ENCODE data around the gene STRIP1.

The STRIP1 gene

DNA sequence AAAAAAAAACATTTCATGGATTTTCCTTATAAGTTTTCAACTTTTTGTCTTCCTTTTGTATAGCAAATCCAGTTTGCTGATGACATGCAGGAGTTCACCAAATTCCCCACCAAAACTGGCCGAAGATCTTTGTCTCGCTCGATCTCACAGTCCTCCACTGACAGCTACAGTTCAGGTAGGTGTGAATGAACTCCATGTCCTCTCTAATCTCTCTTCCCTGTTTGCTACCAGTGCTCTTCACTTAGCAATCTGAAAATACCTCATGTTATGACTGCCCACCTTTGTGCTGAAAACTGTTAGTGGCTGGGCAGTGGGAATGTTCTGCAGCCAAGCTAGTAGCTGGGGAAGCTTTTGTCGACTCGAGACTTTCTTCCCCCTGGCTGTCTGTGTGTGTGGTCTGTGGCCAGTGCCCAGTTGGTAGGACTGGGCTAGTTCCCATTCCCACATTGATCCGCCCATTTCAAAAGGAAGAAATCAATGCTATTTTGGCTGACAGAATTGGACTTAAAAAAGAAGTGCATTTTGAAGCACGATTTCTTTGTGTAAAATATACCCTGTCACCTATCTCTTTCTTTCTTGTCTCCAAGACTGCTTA, 25.4 kb upstream of the STRIP1 start:
- no peak for DNase-seq (ENCODE audit: low read depth)
- TF ChIP-seq, protein P1, sequence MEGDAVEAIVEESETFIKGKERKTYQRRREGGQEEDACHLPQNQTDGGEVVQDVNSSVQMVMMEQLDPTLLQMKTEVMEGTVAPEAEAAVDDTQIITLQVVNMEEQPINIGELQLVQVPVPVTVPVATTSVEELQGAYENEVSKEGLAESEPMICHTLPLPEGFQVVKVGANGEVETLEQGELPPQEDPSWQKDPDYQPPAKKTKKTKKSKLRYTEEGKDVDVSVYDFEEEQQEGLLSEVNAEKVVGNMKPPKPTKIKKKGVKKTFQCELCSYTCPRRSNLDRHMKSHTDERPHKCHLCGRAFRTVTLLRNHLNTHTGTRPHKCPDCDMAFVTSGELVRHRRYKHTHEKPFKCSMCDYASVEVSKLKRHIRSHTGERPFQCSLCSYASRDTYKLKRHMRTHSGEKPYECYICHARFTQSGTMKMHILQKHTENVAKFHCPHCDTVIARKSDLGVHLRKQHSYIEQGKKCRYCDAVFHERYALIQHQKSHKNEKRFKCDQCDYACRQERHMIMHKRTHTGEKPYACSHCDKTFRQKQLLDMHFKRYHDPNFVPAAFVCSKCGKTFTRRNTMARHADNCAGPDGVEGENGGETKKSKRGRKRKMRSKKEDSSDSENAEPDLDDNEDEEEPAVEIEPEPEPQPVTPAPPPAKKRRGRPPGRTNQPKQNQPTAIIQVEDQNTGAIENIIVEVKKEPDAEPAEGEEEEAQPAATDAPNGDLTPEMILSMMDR (IDR thresholded peaks at IDR 0.05; ENCODE audit: low read depth, low read length, missing control alignments): no peak
- no peak overlapping the region for H3K4me3 ChIP-seq (ENCODE audit: low read depth, low read length)

DNA sequence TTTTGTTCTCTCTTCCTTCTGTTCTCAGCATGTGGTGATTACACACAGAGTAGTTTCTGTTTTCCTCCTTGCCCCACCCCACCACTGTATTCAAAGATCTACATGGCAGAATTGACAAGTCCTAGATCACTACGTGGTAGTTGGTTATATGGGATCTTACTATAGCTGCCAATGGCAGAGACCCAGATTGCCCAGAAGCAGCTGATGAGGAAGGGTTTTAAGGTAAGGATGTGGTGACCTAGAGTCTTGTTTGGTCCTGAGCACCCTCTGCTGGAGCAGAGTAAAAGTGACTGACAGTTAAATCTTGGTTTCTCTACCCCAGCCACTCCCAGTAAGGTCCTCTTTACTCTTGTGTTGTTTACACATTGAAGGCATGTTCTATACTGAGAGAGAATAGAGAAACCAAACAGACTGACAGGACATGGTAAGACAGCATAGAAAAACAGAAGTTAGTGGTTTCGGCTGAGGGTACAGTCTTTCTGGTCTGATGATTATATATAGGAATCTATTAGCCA, 22.8 kb upstream of the STRIP1 start:
- peak; percentile 87 for DNase-seq (ENCODE audit: low read depth)
- H3K4me3 ChIP-seq (ENCODE audit: low read depth, low read length): no peak overlapping the region
- TF ChIP-seq, protein P1 (IDR thresholded peaks at IDR 0.05; ENCODE audit: low read depth, low read length, missing control alignments): peak; percentile 76

DNA sequence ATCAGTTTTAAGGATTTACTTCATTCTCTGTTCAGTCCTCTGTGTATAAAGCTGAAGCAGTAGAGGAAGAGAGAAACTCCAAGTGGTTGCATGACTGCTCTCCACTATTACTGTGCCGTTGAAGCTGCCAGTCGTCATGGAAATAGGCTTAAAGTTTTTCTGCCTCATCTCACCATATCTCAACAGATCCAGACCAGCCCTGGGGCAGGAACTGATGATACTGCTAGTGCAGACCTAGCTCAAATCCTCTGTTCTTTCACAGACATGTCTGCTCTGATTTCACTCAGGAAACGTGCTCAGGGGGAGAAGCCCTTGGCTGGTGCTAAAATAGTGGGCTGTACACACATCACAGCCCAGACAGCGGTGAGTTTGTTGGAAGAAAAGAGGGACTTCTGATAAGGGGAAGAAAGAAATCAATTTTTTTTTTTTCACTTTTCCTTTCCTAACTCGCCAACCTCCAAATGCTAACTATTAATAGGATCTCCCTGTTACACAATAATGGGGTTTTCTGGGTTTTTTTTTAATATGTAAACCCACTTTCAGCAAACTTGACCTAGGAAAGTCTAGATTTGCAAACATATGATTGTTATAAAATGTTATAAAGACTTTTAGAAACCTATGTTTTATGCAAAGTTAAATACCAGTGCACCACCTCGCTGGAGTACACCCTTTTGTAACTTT, 22.2 kb upstream of the STRIP1 start:
- peak; percentile 33 for DNase-seq (ENCODE audit: low read depth)
- no peak overlapping the region for H3K4me3 ChIP-seq (ENCODE audit: low read depth, low read length)
- TF ChIP-seq, protein P1 (IDR thresholded peaks at IDR 0.05; ENCODE audit: low read depth, low read length, missing control alignments): no peak

DNA sequence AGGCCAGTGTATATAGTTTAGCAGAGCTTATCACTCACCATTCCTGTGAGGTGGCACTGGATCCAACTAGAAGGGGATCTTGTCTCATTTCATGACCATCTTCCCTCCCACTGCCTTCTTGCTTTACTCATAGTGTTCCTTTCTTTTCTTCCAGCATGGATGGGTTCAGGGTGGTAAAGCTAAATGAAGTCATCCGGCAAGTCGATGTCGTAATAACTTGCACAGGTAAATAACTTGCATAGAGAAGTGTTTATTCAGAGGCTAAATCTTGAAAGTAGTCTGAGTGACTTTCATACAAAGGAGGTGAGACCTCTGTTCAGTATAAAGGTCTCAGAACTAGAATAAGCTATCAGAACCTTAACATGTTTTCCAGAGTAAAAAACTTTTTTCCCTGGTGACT, 16.6 kb upstream of the STRIP1 start:
- H3K4me3 ChIP-seq (ENCODE audit: low read depth, low read length): no peak overlapping the region
- TF ChIP-seq, protein P1 (IDR thresholded peaks at IDR 0.05; ENCODE audit: low read depth, low read length, missing control alignments): no peak
- no peak for DNase-seq (ENCODE audit: low read depth)

DNA sequence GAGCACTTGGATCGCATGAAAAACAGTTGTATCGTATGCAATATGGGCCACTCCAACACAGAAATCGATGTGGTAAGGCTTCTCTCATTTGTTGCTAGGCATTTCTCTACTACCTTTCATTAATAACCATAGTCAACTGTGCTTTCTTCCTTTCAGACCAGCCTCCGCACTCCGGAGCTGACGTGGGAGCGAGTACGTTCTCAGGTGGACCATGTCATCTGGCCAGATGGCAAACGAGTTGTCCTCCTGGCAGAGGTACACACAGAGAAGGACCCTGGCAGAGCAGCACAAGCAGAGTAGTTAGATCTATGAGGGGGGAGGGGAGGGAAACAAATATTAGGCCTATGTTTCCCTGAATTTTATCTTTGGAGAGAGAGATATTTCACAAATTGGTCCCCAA, 16.0 kb upstream of the STRIP1 start:
- no peak for DNase-seq (ENCODE audit: low read depth)
- TF ChIP-seq, protein P1 (IDR thresholded peaks at IDR 0.05; ENCODE audit: low read depth, low read length, missing control alignments): no peak
- H3K4me3 ChIP-seq (ENCODE audit: low read depth, low read length): no peak overlapping the region

DNA sequence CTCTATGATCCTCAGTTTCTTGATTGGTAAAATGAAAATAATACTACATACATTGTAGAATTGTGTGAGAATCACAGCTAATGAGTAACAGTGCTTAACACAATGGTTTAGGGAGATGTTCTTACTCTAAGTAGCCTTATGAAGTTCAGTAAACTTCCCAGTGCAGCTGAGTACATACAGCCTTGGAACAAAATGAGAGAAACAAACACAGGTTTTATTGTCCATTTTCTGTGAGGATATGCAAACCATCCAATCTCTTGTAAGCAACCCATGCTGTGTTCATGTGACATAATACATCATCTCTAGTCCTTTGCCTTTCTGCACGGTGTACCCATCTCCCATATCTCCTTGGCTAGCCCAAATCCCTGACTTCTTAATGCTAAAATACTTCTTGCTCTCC, 14.7 kb upstream of the STRIP1 start:
- H3K4me3 ChIP-seq (ENCODE audit: low read depth, low read length): no peak overlapping the region
- TF ChIP-seq, protein P1 (IDR thresholded peaks at IDR 0.05; ENCODE audit: low read depth, low read length, missing control alignments): no peak

More for the DNA sequence above, 14.7 kb upstream of the STRIP1 start:
- DNase-seq (ENCODE audit: low read depth): no peak

All from GM12864 (cell line).